Activated T-helper 1 cell treated with anti-CD3 and anti-CD28 coated beads, Interleukin-12 subunit alpha, Interleukin-12 subunit beta, Interleukin-2, Interleukin-4 antibody, amounts not matched to agents 30 ng/mL and 10 ng/mL and 1 ng/mL, durations not matched to agents 14 hours and 24 hours and 36 hours (primary cell): ENCODE data around the gene ZSWIM7. TPM values are rescaled to one million over a fixed set of nuclear protein-coding genes. Genes with fewer than 3 reads are reported as not detected.

Experiments used
- DNase-seq: peaks from one replicate; pipeline ENCODE4 v3.0.0; 2021; ENCODE audit warnings: low spot score
- H3K27ac Mint-ChIP-seq: one replicate; pipeline ENCODE4 v1.8.0; 2021; ENCODE audit warnings: mild to moderate bottlenecking, mixed read lengths
- H3K27me3 Mint-ChIP-seq: one replicate; pipeline ENCODE4 v1.8.0; 2022; ENCODE audit warnings: mild to moderate bottlenecking, moderate library complexity, mixed read lengths; ENCODE audit not compliant: insufficient read depth
- H3K36me3 Mint-ChIP-seq: one replicate; pipeline ENCODE4 v1.8.0; 2021; ENCODE audit warnings: low read depth, mixed read lengths
- H3K4me1 Mint-ChIP-seq: one replicate; pipeline ENCODE4 v1.8.0; 2021; ENCODE audit warnings: low read depth, mixed read lengths
- H3K4me3 Mint-ChIP-seq: one replicate; pipeline ENCODE4 v1.8.0; 2021; ENCODE audit warnings: mild to moderate bottlenecking, moderate library complexity, mixed read lengths
- H3K9me3 Mint-ChIP-seq: one replicate; pipeline ENCODE4 v1.8.0; 2021; ENCODE audit warnings: mixed read lengths
- intact Hi-C: fragments of 100-400 bp; cut with micrococcal nuclease; formaldehyde crosslinking; loops from one replicate; pipeline ENCODE4 v1.15.1; 2024
- total RNA-seq: library from RNA; stranded (reverse); gene quantifications from 2 replicates; pipeline ENCODE4 v1.2.3, GENCODE V29; 2022

The ZSWIM7 gene
- total RNA-seq, 1 donor from 2014 or later: 9.5 TPM

GRCh38 chr17:15930426-15930825, 69.1 kb downstream of the ZSWIM7 start:
- DNase-seq: no peak
- Mint-ChIP-seq H3K27ac (no peak overlapping the region), H3K36me3 (no peaks in the 10 kb centered on the region), H3K4me3 (no peak overlapping the region), H3K27me3 (peaks cover 25% of the 10 kb centered on the region), H3K4me1 (no peaks in the 10 kb centered on the region), H3K9me3 (no peaks in the 10 kb centered on the region)
- intact Hi-C loops: no loop called here

- no peak overlapping the region for H3K4me3 Mint-ChIP-seq
- intact Hi-C loops: no loop called here
- H3K36me3 Mint-ChIP-seq: no peaks in the 10 kb centered on the region
- H3K4me1 Mint-ChIP-seq: no peaks in the 10 kb centered on the region
- no peak for DNase-seq
- no peaks in the 10 kb centered on the region for H3K9me3 Mint-ChIP-seq
- no peak overlapping the region for H3K27ac Mint-ChIP-seq
- H3K27me3 Mint-ChIP-seq: peaks cover 23% of the 10 kb centered on the region
These were observed 69.6 kb downstream of the ZSWIM7 start for GRCh38 chr17:15929941-15930340.

GRCh38 chr17:15928286-15928785, 71.2 kb downstream of the ZSWIM7 start:
- Mint-ChIP-seq H3K9me3 (no peaks in the 10 kb centered on the region), H3K4me1 (no peaks in the 10 kb centered on the region), H3K27me3 (peaks cover 20% of the 10 kb centered on the region), H3K27ac (no peak overlapping the region), H3K36me3 (no peaks in the 10 kb centered on the region), H3K4me3 (no peak overlapping the region)
- intact Hi-C loops: no loop called here
- no peak for DNase-seq

Other genes starting within 250 kb of the ZSWIM7 start
- 1.4 and 1.5 TPM in 2 replicates for gene ADORA2B, start 54.6 kb downstream of the ZSWIM7 start, total RNA-seq
- 38.0 and 40.3 TPM in 2 replicates for gene TTC19, start 120 bp upstream of the ZSWIM7 start, total RNA-seq
- 123 and 131 TPM in 2 replicates for gene NCOR1, start 215.8 kb upstream of the ZSWIM7 start, total RNA-seq
- 45.7 and 46.1 TPM in 2 replicates for gene PIGL, start 217.5 kb upstream of the ZSWIM7 start, total RNA-seq